SW480 (cell line): ENCODE data around the gene BMPR1A.

Experiments used
- DNase-seq: peaks from one replicate; pipeline ENCODE4 v3.0.0-alpha.2; 2016; ENCODE audit warnings: low spot score

The BMPR1A gene

DNA sequence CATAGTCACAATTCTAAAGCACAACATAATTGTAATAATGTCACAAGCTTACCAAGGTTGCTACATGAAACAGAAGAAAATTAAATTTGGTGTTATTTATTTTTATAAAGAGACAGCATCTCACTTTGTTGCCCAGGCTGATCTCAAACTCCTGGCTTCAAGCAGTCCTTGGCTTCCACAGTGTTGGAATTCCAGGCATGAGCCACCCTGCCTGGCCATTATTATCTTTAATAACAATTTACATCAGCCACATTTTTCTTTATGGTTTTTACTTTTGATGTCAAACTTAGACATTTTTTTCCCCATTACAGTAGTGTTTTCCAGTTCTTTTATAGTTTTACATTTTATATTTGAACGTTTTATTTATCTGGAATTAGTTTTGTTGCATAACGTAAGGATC, 46.7 kb downstream of the BMPR1A start:
- no peak for DNase-seq

DNA sequence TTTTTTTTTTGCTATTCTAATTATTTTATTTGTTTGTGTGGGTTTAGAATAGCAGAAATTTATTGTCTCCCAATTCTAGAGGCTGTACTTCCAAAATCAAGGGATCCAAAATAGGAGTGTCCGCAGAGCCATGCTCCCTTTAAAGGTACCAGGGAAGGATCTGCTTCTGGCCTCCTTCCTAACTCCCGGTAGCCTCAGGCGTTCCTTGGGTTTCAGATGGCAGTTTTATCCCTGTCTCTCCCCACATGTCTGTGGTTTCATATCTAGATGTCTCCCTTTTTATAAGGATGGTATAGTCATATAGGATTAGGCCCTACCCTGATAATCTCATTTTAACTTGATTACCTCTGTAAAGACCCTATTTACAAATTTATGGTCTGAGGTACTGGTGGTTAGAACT, 48.4 kb downstream of the BMPR1A start:
- no peak for DNase-seq

DNA sequence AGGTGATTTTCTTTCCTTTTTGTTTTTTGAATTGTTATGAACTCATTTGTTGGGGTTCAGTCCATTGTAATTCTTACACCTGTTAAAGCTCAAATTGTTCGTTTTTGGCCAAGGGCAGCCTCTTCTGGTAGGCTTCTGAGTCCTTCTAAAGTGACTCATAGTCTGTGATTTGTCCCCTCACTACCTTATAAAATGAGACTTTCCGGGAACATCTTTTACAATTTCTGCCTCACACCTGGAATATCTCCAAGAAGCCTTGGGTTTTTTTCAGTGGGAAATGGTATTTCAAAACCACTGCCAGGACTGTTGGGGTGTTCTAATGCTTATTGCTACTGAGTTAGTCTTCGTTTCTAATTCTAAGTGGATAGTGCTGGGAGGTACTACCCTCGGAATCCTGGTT, 56.7 kb downstream of the BMPR1A start:
- no peak for DNase-seq

DNA sequence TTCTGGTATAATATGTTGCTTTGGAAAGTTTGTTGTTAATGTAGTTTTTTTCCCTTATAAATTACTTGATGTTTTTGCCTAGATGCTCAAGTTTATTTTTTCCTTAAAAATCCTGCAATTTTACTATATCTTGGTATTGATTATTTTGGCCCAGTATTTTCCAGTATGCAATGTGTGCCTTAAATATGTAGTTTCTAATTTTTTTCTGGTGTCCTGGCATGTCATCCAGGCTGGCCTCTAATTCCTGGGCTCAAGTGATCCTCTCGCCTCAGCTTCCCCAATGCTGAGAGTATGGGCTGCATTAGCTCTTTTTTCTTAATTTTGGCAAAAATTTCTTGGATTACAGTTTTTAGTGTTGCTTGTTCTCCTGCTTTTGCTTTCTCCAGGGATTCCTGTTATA, 57.6 kb downstream of the BMPR1A start:
- DNase-seq: no peak

DNA sequence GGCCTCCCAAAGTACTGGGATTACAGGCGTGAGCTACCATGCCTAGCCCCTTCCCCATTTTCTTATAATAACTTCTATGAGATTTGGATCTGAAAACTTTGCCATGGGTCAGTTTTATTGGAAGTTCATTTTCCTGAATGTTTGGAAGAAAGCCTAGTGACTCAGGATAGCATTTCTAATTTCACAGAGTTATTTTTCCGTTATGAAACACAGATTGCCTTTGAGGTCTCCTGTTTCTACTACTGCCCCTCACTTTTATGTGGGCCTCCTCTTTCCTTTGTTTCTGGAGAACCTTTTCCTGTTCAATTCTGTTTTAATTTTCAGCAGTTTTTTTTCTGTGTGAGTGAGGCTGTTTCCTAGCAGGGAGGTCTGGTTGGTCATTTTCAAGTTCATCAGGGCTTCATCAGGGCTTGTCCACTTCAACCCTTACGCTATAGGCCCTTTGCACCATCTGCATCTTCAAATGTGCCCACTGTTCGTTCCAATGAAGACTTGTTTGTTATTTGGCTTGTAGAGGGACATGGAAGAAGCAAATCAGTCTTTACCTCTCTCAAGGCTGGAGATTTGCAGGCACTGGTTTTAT, 58.7 kb downstream of the BMPR1A start:
- no peak for DNase-seq

DNA sequence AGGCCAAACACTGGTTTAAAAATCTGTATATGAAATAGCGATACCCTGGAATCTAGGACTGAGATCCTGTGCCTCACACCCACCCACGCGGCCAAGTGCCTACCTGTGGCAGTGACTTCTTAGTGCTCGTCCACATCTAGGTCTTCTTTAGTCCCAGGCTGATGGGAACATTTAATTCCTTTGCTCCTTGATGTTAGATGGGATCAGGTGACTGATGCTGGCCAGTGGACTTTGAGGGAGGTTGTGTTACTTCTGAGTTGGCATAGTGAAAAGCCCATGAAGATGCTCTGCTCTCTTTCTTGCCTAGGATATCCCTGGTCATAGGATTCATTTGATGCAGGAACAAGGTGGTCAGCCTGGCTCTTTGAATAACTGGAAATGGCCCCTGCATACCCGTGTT, 59.2 kb downstream of the BMPR1A start:
- DNase-seq: no peak

DNA sequence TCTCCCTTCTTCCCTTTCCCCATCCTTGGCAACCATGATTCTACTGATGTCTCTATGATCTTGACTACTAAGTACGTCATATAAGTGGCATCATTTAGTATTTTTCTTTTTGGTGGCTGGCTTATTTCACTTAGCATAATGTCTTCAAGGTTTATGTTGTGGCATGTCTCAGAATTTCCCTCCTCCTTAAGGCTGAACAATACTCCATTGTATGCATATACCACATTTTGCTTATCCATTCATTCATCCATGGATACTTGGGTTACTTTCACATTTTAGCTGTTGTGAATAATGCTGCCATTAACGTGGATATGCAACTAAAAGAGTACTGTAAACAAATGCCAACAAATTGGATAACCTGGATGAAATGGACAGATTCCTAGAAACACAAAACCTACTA, 60.8 kb downstream of the BMPR1A start:
- no peak for DNase-seq

- no peak for DNase-seq
These were observed 63.1 kb downstream of the BMPR1A start for GRCh38 chr10:86819567-86819966.

- DNase-seq: no peak
These were observed 64.1 kb downstream of the BMPR1A start for GRCh38 chr10:86820509-86820908.

GRCh38 chr10:86821388-86821999, 65.1 kb downstream of the BMPR1A start:
- DNase-seq: no peak

GRCh38 chr10:86823565-86823964, 67.1 kb downstream of the BMPR1A start:
- DNase-seq: no peak

GRCh38 chr10:86824151-86824550, 67.7 kb downstream of the BMPR1A start:
- DNase-seq: no peak

DNA sequence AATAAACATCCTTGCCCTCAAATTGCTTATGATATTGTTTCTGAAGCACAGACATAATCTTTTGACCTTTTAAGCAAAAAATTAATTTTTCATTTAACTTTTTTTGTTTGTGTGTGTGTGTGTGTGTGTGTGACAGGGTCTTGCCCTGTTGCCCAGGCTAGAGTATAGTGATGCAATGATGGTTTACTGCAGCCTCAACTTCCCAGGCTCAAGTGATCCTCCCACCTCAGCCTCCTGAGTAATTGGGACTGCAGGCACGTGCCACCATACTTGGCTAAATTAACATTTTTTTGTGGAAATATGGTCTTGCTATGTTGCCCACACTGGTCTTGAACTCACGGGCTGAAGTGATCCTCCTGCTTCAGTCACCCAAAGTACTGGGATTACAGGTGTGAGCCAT, 68.9 kb downstream of the BMPR1A start:
- DNase-seq: no peak

DNA sequence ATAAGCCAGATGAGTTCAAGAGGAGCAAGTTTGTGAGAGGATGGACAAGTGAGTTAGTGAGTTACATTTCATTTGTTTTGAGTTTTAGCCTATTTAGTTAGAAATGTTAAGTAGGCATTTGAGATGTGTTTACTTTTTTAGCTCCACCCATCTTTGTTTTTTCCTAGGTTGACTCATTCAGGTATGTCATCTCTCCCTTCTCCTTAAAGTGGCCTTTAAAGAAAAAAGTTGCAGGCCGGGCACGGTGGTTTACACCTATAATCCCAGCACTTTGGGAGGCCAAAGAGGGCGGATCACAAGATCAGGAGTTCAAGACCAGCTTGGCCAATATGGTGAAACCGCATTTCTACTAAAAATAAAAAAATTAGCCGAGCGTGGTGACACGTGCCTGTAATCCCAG, 71.2 kb downstream of the BMPR1A start:
- no peak for DNase-seq

- no peak for DNase-seq
These were observed 71.7 kb downstream of the BMPR1A start for GRCh38 chr10:86828145-86828544.

DNA sequence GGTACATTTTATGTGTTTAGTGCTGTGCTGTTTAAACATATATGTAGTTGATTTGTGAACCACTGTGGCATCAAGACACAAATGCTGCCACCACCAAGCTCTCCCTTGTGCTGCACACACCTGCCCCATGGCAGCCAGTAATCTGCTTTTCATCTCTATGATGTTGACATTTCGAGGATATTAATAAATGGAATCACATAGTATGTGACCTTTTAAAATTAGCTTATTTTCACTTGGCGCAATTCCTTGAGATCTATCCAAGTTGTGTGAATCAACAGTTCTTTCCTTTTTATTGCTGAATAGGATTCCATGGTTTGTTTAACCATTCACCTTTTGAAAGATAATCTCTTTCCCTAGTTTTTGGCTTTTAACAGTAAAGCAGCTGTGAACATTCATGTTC, 73.1 kb downstream of the BMPR1A start:
- DNase-seq: no peak

GRCh38 chr10:86830043-86830591, 73.7 kb downstream of the BMPR1A start:
- no peak for DNase-seq

GRCh38 chr10:86833969-86834368, 77.5 kb downstream of the BMPR1A start:
- no peak for DNase-seq

DNA sequence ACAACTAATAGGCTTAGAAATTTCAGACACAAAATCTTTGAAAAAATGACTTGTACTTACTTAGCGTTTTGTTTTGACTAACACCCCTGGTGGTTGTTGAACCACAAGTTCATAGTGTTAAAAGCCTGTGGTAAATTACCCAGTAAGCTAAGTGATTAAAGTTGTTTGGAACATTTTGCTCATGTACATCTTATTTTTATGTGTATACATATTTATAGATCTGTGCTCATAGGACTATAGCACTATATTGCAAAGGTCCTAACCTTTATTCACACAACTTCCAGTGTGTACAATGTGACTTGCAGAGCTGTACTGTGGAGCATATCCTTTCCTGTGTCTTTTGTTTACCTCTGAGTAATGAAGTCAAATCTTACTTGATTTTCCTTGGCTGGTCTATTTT, 79.6 kb downstream of the BMPR1A start:
- no peak for DNase-seq

- DNase-seq: no peak
These were observed 81.2 kb downstream of the BMPR1A start for GRCh38 chr10:86837663-86838062.

DNA sequence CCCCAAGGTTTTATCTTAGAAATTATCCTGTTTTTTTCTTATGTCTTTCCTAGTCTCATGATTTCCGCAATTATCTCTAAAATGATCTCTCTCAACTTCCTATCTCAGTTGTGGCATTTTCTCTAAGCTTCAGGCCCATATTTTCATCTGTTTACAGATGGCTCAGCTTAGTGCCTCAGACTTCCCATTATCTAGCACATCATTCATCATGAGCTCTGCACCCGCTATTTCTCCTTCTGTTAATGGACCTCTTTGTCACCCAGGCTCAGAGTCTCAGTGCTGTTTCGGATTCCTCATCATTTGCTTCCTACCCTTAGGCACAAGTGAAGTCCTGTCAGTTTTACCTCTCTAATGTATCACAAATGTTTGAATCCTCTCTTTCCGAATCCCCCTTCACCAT, 84.1 kb downstream of the BMPR1A start:
- no peak for DNase-seq

GRCh38 chr10:86846088-86846487, 89.7 kb downstream of the BMPR1A start:
- no peak for DNase-seq

- no peak for DNase-seq
These were observed 92.3 kb downstream of the BMPR1A start for GRCh38 chr10:86848747-86849146.
